RWPE2 (cell line): ENCODE results near the gene RCN2.
"Not testable (repeated sequence)": the region's sequence is repeated elsewhere in the genome, so short reads cannot be mapped to it uniquely, and the experiment has no call there.

Experiments used
- ATAC-seq: fragments of 200-7000 bp; cut with Tn5 transposase; 3 replicates; pipeline ENCODE4 v1.9.1; 2021; ENCODE audit warnings: low read depth
- DNase-seq: peaks from one replicate; pipeline ENCODE4 v3.0.0-alpha.2; 2020; ENCODE audit warnings: low spot score
- H3K27ac ChIP-seq: fragments of 450-650 bp; 2 replicates; pipeline ENCODE4 v1.5.1; 2017; ENCODE audit warnings: mild to moderate bottlenecking; ENCODE audit not compliant: poor library complexity, severe bottlenecking
- H3K27me3 ChIP-seq: fragments of 250-450 bp; sonication (Bioruptor Pico); 2 replicates; pipeline ENCODE4 v1.5.1; 2021; ENCODE audit warnings: mild to moderate bottlenecking, moderate library complexity; ENCODE audit not compliant: insufficient read depth, poor library complexity, severe bottlenecking
- H3K36me3 ChIP-seq: fragments of 250-450 bp; sonication (Bioruptor Pico); 2 replicates; pipeline ENCODE4 v1.5.1; 2020; ENCODE audit warnings: low read depth, mild to moderate bottlenecking, moderate library complexity
- H3K4me1 ChIP-seq: fragments of 250-450 bp; sonication (Bioruptor Pico); 2 replicates; pipeline ENCODE4 v1.5.1; 2021; ENCODE audit warnings: mild to moderate bottlenecking, moderate library complexity; ENCODE audit not compliant: insufficient read depth, poor library complexity, severe bottlenecking
- H3K4me3 ChIP-seq: fragments of 250-450 bp; sonication (Bioruptor Pico); 2 replicates; pipeline ENCODE4 v1.5.1; 2021; ENCODE audit warnings: mild to moderate bottlenecking, moderate library complexity; ENCODE audit not compliant: severe bottlenecking
- H3K9me3 ChIP-seq: fragments of 250-450 bp; sonication (Bioruptor Pico); 2 replicates; pipeline ENCODE4 v1.5.1; 2021; ENCODE audit warnings: mild to moderate bottlenecking, moderate library complexity; ENCODE audit not compliant: severe bottlenecking
- TF ChIP-seq, protein P1 (sequence below): fragments of 450-650 bp; IDR thresholded peaks from one replicate; pipeline ENCODE4 v1.5.1; 2017; ENCODE audit warnings: mild to moderate bottlenecking, moderate library complexity; ENCODE audit not compliant: poor library complexity, severe bottlenecking

RCN2 gene, protein sequence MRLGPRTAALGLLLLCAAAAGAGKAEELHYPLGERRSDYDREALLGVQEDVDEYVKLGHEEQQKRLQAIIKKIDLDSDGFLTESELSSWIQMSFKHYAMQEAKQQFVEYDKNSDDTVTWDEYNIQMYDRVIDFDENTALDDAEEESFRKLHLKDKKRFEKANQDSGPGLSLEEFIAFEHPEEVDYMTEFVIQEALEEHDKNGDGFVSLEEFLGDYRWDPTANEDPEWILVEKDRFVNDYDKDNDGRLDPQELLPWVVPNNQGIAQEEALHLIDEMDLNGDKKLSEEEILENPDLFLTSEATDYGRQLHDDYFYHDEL

DNA sequence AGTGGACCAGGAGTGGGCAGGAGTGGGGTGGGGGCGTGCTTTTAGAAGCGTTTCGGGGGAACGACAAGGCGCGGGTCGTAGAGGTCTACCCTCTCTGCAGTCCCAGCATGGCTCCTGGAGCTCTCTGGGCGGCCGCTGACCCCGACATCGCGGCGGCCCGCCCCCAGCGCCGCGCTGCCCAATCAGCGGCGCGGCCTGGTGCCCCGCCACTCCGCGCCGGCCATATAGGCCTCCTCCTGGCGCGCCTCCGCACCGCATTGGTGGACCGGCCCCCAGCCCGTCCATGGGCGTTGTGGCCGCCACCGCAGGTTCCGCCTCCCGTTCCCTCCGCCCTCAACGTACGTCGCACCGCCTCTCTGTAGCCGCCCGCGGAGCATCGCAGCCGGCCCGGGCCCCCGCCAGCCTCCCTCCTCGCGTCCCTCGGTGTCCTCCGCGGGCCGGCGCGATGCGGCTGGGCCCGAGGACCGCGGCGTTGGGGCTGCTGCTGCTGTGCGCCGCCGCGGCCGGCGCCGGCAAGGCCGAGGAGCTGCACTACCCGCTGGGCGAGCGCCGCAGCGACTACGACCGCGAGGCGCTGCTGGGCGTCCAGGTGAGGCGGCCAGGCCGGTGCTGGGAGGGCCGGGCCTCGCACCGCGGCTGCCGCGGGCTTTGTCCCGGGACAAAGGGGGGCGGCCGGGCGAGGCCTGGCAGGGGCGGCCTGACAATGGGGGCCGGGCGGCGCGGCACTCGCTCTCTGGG lies at the start of gene RCN2:
Gene RCN2, plus strand, starts transcription at position 353 of the 738 bp plus-strand sequence. Its CDS starts 93 bp downstream, at position 446.
- DNase-seq = peak; percentile 98
- peak within 1 kb of the TSS; percentile 15 for H3K27ac ChIP-seq

DNA sequence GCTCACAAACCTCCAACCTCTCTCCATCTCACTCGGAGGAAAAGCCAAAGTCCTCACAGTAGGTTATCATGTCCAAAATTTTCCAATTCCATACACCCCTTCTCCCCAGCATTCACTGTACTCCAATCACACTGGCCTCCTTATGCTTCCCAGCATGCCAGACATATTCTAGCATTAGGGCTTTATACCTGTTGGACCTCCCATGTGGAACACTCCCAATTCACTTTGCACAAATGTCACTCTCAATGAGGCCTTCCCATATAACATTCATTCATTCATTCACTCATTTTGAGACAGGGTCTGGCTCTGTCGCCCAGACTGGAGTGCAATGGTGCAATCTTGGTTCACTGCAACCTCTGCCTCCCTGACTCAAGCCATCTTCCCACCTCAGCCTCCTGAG lies 46.3 kb upstream of the RCN2 start:
- TF ChIP-seq, protein P1, sequence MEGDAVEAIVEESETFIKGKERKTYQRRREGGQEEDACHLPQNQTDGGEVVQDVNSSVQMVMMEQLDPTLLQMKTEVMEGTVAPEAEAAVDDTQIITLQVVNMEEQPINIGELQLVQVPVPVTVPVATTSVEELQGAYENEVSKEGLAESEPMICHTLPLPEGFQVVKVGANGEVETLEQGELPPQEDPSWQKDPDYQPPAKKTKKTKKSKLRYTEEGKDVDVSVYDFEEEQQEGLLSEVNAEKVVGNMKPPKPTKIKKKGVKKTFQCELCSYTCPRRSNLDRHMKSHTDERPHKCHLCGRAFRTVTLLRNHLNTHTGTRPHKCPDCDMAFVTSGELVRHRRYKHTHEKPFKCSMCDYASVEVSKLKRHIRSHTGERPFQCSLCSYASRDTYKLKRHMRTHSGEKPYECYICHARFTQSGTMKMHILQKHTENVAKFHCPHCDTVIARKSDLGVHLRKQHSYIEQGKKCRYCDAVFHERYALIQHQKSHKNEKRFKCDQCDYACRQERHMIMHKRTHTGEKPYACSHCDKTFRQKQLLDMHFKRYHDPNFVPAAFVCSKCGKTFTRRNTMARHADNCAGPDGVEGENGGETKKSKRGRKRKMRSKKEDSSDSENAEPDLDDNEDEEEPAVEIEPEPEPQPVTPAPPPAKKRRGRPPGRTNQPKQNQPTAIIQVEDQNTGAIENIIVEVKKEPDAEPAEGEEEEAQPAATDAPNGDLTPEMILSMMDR = no peak
- H3K36me3 ChIP-seq = peaks cover 31% of the 10 kb centered on the region
- ATAC-seq = no peak
- H3K27ac ChIP-seq = no peak overlapping the region
- no peak overlapping the region for H3K4me3 ChIP-seq
- no peaks in the 10 kb centered on the region for H3K27me3 ChIP-seq
- no peak for DNase-seq
- no peaks in the 10 kb centered on the region for H3K9me3 ChIP-seq
- H3K4me1 ChIP-seq = no peaks in the 10 kb centered on the region

More for the DNA sequence above, at the start of gene RCN2:
- H3K27me3 ChIP-seq = no peaks in the 10 kb centered on the region
- peak within 1 kb of the TSS; percentile 78 for H3K4me3 ChIP-seq
- TF ChIP-seq, protein P1 = no peak
- H3K4me1 ChIP-seq = peaks cover 11% of the 10 kb centered on the region
- ATAC-seq = peak; percentile 100
- H3K36me3 ChIP-seq = peaks cover 42% of the 10 kb centered on the region
- H3K9me3 ChIP-seq = no peaks in the 10 kb centered on the region

DNA sequence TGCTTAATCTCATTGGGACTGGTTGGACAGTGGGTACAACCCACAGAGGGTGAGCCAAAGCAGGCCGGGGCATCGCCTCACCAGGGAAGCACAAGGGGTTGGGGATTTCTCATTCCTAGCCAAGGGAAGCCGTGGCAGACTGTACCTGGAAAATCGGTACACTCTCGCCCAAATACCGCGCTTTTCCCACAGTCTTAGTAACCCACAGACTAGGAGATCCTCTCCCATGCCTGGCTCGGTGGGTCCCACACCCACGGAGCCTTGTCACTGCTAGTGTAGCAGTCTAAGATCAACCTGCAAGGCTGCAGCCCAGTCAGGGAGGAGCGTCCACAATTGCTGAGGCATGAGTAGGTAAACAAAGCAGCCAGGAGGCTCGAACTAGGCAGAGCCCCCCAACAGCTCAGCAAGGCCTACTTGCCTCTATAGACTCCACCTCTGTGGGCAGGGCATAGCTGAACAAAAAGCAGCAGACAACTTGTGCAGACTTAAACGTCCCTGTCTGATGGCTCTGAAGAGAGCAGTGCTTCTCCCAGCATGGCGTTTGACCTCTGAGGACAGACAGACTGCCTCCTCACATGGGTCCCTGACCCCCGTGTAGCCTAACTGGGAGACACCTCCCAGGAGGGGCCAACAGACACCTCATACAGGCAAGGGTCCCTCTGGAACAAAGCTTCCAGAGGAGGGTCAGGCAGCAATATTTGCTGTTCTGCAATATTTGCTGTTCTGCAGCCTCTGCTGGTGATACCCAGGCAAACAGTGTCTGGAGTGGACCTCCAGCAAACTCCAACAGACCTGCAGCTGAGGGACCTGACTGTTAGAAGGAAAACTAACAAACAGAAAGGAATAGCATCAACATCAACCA lies 44.0 kb upstream of the RCN2 start:
- not testable (repeated sequence) for H3K27me3 ChIP-seq, H3K4me3 ChIP-seq, H3K27ac ChIP-seq, H3K4me1 ChIP-seq, H3K9me3 ChIP-seq, ATAC-seq, DNase-seq
- peaks cover 12% of the 10 kb centered on the region; the same call in 1 of the 2 replicates for H3K36me3 ChIP-seq

DNA sequence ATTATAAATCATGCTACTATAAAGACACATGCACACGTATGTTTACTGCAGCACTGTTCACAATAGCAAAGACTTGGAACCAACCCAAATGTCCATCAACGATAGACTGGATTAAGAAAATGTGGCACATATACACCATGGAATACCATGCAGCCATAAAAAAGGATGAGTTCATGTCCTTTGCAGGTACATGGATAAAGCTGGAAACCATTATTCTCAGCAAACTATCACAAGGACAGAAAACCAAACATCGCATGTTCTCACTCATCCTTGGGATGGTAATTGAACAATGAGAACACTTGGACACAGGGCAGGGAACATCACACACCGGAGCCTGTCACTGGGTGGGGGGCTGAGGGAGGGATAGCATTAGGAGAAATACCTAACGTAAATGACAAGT lies 38.7 kb upstream of the RCN2 start:
- ATAC-seq, H3K36me3 ChIP-seq, H3K27ac ChIP-seq, H3K9me3 ChIP-seq, H3K4me1 ChIP-seq, H3K4me3 ChIP-seq, DNase-seq, H3K27me3 ChIP-seq: not testable (repeated sequence)

DNA sequence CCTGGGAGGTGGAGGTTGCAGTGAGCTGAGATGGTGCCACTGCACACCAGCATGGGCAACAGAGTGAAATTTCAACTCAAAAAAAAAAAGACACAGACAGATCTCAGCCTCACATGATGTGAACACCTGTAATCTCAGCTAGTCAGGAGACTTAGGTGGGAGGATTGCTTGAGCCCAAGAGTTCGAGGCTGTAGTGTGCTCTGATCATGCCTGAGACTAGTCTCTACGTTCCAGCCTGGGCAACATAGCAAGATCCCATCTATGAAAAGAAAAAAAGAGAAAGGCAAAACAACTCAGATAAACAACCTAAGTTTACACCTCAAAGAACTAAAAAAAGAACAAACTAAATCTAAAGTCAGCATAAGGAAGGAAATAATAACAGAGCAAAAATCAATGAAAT lies 37.4 kb upstream of the RCN2 start:
- Histone ChIP-seq H3K4me1 (no peaks in the 10 kb centered on the region), H3K4me3 (no peak overlapping the region), H3K36me3 (no peaks in the 10 kb centered on the region), H3K27me3 (no peaks in the 10 kb centered on the region), H3K27ac (no peak overlapping the region), H3K9me3 (no peaks in the 10 kb centered on the region)
- DNase-seq (no peak), ATAC-seq (no peak)
- TF ChIP-seq, protein P1 = no peak
